Stimulated activated CD8-positive, alpha-beta memory T cell treated with anti-CD3 and anti-CD28 coated beads, Interleukin-12 subunit alpha, Interleukin-12 subunit beta, amount 100 ng/mL, for 4 hours (primary cell): ENCODE measurements around the gene NEK9.
A peak's percentile ranks its signal among the peaks of the same experiment; 100 is the strongest.
"Not testable (repeated sequence)": the region's sequence is repeated elsewhere in the genome, so short reads cannot be mapped to it uniquely, and the experiment has no call there.

ENCODE experiments used
- DNase-seq: peaks from one replicate; pipeline ENCODE4 v3.0.0-alpha.2; 2020; ENCODE audit warnings: low read depth

Gene NEK9

DNA sequence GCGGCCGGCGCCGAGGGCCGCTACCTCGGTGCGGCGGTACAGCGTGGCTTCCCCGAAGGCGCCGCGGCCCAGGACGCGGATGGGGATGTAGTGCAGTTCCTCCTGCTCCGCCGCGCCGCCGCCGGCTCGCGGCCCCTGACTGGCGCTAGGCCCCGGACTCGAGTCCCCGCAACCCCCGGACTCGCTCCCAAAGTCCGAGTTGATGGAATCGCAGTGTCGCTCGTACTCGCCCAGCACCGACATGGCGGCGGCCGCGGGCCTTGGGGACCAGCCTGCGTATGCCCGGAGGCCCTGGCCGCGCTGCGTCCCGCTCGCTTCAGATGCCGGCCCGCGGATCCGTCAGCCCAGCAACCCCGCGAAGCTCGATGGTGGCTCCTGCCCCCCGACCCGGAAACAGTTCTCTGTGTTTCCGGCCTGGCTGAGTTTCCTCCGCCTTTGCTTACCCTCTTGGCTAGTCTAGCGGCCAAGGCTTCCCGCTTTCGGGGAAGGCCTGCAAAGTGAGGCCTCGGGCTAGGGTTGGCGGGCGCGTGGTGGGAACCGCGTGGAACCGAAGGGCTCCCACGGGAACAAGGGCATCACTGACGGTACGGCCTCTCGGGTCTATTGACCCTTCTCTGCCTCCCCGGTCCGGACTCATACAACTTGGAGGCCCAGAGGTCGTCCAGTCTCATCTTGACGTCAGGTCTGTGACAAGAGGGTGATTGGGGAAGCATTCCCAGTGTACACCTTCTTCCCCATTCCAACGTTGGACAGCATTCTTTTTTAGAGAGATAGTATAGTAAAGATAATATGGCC is at the start of gene NEK9:
Gene NEK9 (minus strand): TSS at position 370 of the 795 bp plus-strand sequence. CDS start 127 bp downstream, at position 243.
- peak; percentile 75 for DNase-seq

DNA sequence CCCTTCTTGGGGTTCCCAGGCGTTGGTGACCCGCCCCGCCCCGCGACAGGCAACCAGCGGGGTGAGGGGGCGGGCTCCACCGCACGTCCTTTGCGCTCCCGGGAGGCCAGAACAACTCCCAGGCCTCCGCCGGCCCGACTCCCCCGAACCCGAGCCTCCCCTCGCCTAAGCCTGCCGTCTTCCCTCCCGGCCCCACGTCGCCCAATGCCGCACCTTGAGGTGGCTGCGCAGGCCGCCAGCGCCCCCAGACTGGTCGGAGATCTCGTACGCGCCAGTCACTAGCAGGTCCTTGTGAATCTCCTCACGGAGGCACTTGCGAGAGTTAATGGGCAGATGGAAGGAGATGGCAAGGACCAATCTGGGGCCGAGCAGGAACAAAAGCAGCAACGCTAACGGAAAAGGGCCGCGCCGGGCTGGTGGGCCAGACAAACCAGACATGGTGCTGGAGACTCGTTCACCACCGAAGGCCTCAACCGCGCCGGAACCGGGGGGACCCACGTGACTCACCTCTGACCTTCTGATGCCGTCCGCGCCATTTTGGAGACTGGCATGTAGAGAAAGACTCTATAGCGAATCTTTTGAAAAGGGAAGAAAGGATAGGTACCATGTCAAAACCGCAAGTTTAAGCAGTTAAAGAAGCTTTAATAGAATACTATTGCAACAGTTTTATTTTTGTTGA is 49.4 kb upstream of the NEK9 start, which contains the start of gene TMED10:
Gene TMED10 (minus strand): TSS at position 471 of the 679 bp plus-strand sequence. CDS start 33 bp downstream, at position 438.
- DNase-seq, result peak; percentile 83

DNA sequence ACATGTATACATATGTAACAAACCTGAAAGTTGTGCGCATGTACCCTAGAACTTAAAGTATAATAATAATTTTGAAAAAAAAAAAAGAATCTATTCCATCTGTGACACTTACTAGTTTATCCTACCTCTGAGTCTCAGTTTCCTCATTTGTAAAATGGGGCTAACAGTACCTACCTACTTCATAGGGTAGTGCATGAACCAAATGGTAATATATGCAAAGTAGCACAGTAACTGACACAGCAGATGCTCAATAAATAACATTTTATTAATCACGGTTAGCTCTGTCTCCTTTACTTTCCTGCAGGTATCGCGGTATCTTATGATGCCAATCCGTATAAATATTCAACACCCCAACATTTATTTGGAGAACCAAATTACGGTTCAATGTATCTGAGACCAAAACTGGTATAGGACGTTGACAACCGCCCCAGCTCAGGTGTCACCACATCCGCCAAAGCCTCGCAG is 48.9 kb upstream of the NEK9 start:
- no peak for DNase-seq

DNA sequence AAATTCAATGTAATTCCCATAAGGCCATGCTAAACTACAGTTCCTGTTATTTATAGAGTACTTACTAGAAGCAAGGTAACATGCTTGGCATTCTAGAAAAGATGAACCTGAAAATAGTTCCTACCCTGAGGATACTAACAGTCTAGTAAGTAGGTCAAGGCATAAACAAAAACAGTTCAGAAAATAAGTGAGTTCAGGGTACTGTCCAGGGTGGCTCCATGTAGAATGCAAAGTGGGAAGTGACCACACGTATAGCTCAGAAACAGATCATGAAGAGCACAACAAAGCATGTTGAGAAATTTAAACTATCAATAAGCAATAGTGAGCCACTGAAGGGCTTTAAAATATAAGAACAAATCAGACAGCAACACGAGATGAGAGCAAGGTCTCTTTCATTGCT is 47.2 kb upstream of the NEK9 start:
- DNase-seq, result no peak

DNA sequence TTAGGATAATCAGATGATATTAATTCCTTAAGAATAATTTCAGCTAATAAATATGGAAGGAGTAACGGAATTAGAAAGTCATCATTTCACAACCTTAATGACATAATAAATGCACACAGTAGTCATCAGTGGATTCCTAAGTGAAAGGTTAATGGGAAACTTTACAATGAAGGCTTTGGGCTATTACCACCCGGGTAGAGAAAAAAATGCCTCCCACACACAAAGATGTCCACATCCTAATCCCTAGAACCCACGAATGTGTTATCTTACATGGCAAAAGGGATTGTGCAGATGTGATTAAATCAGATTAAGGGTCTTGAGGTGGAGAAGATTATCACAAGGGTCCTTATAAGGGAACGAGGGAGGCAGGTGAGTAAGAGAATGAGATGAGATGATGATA is 43.9 kb upstream of the NEK9 start:
- DNase-seq, result no peak

DNA sequence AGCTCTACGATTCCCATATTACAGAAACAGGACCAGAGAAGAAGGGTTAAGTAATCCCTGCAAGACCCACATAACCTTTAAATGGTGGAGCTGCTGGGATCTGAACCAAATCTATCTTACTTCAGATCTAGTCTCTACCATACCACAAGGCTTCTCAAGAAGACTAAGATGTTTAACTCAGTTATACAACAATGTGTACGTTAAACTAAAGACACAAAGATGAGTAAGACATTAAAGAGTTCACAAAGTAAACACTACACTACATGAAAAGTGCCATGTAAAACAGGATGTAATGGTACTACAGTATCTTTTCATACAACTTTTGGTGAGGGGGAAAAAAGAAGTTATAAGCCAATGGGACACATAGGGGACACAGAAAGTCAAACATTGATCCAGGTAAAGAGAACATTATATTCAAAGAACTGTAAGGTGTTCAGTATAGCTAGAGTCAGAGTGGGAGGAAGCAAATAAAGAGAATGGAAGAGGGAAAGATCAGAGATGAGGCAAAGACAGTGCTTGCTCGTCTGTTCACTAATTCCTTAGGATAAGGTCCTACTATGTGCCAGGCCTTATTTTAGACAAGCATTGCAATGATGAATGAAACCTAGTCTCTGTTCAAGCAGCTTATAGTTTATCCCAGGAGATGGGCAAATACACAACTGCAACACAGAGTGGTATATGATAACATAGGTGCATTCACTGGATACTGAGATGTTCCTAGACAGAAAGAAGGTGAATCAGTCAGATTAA is 41.9 kb upstream of the NEK9 start:
- no peak for DNase-seq

DNA sequence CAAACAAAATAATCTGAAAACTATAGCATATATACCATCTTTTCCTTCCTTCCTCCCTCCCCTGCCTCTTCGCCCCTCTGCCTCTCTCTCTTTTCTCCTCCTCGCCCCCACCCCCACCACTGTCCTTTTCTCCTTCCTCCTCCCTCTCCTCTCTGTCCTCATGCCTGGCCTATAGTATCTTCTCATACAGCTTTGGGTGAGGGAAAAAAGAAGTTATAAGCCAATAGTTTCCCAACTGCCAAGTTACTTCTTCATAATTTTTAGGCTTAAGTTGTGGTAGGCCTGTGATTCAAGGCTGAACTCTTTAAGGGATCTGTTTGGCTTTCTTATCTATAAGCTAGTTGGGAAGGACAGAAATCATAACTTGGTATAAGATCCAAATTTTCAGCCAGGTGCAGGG is 40.5 kb upstream of the NEK9 start:
- DNase-seq, result no peak

DNA sequence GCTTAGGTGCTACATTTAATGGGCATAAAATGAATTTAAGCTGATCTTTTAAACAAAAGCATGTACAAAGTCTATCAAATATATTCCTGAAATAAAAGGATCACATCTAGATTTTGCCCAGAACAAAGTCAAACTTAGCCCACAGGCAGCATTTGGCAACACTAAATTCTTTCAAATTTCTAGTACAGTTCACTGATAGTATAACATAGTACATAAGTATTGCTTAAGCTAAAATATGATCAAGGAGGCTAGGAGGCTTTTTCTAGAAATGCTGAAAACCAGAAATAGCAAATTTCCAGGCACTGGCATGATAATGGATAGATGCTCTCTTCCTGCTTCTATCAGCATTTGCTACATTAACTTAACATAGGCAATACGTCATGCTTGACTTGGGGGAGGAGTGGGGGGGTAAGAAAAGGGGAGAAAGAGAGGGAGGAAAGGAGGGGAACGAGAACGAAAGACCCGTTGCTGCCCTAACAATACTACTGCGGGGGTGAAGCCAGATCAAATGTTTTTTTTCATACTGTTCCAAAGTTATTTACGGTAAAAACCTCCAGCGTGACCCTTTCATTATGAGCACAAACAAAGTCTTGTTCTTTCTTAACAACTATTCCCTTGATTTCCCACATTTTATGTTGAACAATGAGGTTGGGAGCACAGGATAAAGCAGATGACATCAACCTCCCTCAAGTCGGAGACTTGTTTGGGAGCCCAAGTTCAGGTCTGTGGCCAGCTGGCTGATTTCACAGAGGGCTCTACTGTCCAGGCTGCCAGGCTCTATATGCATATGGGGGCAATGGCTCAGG is 38.9 kb upstream of the NEK9 start:
- no peak for DNase-seq

DNA sequence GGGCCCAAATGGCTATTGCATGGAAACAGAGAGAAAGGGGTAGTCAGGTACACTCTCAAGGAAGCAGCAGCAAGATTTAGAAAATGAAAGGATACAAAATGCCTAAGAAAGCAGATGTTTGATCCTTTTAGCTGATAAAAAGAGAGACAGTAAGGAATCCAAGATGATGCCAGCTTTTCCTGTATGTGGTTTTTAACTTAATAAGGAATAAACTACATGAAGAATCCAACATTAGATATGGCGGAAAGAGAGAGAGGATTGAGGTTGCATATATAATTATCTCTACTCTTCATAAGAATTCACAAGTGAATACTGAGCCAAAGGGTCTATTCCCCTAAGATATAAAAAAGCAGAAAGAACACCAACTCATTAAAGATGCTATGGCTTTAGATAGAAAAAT is 38.0 kb upstream of the NEK9 start:
- DNase-seq, result no peak

DNA sequence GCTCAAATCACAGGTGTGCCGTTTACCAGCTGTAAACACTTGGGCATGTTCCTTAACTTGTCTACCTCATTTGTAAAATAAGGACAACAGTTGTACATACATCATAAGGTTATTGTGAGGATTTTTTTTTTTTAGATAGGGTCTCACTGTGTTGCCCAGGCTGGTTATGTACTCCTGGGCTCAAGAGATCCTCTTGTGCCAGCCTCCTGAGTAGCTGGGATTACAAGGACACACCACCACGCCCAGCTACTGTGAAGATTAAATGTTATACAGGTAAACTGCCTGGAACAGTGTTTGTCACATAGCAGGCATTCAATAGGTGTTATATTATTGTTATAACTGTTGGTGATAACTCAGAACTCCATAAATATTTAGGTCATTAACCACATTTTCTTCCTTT is 36.8 kb upstream of the NEK9 start:
- DNase-seq, result no peak

DNA sequence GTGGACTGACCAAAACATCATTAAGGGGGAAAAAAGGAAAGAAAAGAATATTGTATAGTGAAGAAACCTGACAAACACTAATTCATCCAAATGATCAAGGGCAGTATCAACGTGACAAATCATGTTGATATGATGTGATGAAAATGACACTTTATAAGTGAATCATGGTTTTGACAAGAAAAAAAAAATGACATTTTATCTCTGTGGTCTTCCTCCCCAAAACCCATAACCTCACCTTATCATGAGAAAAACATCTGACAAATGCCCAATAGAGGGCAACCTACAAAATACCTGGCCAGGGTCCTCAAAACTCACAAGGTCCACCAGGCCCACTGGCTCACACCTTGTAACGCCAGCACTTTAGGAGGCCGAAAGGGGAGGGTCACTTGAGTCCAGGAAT is 35.8 kb upstream of the NEK9 start:
- no peak for DNase-seq

DNA sequence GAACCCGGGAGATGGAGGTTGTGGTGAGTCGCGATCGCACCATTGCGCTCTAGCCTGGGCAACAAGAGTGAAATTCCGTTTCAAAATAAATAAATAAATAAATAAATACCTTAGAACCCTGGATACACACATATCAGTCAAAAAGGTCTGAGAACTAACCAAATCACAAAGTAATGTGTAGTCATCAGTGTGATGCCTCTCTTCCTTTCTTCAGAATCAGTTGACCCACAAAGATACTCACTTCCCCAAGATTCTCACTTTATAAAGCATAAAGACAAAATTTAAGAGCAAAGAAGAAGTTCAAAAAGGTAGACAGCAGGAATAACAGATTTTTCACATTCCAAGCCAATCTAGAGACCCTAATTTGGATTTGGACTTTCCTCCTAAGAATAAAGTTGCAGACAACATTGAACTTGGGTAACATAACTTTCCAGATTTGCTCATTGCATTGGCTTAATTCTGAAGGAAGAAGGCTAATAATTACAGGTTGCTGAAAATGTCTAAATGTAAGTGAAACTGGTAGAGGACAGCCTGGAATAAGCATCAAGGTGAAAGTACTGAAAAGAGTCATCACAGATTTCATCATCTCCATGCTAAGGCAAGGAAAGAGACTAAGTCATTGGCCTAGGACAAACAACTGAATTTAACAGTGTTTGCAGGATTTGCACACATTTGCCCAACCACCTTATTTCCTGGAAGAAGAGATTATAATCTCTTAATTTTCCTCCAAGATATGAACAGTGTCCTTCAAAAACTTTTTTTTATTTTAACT is 32.2 kb upstream of the NEK9 start:
- DNase-seq, result no peak

DNA sequence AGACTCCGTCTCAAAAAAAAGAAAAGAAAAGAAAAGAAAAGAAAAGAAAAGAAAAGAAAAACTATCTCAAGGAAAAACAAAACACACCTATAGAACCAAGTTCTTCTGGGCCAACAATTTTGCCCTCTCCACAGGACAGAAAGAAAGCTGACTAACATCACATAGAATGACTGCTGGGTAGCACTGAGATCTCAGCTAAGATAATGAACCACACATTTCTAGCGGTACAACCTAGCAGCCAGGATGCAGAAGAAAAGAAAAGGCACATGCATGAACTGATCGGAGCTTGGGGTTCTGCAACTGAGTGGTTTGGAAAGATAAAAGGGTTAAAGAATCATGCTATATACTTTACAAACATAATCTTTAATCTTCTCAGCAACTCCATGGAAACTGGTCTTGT is 30.1 kb upstream of the NEK9 start:
- no peak for DNase-seq

DNA sequence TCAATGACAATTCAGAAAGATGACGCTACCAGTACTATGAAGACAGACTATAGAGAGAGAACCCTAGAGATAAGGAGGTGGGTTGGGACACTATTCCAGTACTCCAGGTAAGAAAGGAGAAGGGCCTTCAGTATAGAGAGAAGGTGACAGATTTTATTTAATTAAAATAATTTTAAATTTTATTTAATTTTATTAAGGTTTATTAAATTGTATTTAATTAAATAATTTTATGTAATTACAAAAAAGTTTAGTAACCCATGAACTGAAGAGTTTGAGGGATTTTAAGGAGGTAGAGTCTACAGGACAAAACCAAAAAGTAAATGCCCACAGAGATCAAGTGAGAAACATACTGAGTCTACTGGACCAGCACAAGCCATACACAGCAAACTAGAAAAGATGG is 29.3 kb upstream of the NEK9 start:
- DNase-seq, result no peak

DNA sequence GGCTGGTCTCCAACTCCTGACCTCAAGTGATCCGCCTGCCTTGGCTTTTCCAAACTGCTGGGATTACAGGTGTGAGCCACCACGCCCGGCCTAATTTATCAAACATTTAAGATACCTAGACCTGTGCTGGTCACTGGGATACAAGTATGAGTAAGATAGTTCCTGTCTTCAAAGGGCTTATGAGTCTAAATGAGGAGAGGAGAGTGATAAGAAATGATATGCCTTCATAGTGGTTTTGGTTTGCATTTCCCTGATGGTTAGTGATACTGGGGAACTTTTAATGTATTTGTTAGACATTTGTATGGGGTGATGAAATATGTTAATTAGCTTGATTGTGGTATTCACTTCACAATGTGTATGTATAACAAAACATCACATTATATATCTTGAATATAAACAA is 28.3 kb upstream of the NEK9 start:
- no peak for DNase-seq

DNA sequence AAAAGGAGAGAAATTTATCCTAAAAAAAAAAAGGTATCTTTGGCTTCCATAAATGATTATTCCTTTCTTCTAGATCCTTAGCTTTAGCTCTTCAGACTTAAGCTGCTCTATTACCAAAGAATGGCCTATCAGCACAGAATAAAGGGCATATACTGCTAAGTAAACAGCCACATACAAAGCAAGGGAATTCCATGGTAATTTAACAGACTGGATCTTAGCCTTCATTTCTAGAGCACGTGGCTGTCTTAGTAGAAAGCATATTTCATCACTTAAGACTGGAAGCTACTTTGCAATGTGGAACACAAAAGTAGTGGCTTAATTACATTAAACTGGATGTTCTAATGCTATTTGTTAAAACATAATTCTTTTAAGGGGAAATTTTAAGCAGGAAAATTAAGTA is 26.4 kb upstream of the NEK9 start:
- no peak for DNase-seq

DNA sequence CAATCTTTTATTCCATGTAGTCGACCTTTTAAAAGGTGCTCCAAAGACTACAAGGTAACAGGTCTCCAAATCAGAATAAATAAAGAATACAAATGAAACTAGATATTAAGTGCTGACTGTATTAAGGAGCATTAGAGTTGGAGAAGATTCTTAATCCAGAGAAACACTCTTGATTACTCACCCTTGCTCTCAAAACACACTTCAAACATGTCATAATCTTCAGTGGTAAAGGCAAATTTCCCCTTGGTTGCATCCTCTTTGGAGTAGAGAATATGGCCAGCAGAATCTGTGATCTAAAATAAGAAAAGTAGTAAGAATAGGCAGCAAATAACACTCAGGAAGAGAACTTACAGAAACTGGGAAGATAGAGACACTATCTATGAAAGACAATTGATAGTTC is 25.0 kb upstream of the NEK9 start:
- DNase-seq, result no peak

DNA sequence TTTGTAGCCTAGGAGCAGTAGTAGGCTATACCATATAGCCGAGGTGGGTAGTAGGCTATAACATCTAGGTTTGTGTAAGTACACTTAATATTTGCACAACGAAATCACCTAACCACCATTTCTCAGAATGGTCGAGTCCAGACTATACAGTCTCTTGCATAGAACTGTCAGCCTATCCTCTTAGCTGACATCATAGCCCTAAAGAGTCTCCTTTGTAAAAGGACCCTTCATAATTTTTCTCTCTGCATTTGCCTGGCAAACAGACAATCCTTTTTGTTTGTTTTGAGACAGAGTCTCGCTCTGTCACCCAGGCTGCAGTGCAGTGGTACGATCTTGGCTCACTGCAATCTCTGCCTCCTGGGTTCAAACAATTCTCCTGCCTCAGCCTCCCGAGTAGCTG is 23.8 kb upstream of the NEK9 start:
- not testable (repeated sequence) for DNase-seq

DNA sequence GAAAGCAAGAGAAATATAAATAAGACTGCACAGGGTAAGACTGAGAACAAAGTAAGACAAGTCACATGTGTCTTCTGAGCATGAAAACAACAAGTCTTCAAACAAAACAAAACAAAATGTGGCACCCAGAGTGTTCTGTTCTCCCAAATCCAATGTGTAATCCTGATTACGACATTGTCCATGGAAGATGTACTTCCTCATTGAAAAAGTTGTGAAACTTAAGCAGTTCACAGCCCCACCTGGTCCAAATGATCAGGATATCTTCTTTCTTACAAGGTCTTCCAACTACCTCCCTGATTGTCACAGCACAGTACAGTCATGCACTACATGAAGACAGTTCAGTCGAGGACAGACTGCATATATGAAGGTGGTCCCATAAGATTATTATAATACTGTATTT is 23.3 kb upstream of the NEK9 start:
- DNase-seq, result no peak

DNA sequence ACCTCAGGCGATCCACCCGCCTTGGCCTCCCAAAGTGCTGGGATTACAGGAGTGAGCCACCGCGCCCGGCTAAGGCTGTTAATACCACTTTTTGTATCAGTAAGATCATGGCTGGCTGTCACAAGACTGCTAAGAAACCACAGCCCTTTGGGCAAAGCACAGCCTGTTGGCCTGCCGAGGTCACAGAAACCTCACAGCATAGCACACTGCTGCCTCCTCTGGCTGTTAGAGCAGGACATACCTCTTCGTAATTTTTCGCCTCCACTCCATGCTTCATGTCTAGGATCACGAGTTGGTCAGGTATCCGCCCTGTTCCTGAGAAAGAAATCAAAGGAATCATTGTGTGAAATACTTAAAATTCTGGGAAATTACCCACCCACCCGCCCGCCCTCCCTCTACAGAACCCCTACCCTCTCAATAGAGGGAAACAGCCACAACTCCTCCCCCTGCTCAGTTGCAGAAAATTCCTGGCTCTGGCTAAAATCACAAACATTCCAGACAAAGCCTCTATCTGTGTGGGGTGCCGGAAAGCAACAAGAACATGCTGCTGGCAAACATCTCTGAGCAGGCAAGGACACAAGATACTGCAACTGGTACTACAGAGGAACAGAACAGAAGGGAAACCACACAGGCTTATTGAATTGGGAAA is 20.7 kb upstream of the NEK9 start:
- DNase-seq, result no peak

DNA sequence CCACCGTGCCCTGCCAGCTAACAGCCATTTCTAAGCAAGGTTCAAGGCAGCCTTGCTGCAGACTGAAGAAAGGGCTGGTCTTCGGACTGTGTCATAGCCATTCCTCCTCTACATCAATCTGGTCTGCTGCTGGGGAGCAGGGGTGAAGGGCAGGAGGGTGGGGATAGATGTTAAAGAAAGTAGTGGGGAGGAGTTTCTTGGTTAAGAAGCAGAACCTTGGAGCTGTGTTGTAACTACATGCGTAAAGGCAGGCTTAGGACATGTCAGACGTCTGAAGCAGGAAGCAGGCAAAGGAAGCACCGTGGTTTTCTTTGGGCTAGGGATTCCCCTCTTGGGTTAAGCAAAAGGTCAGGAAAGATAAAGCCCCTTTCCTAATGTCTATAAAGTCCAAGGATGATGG is 18.1 kb upstream of the NEK9 start:
- DNase-seq, result no peak
